ENCODE data around the gene FKBP10.

Gene FKBP10

DNA sequence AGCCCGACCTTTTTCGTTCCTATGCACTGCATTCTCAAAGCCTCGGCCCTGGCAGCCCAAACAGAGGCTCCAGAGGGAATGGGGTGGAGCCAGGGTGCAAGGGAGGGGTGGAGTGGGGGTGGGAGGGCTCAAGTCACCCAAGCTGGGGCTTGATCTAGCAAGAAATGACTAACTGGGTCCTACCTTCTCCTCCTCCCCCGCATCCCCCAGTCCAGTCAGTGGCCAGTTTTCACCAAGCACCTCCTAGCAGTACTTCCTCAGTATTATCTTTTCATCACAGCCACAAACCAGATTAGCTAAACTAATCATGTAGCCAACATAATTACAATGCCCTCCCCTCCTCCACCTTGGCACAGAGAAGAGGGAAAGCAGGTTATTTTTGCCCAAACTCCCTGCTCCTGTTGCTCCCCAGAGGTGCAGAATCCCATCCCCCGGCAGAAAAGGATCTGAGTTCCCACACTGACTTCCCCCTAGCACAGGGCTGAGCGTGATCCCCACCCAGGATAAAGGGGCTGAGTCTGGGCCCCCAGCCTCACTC is 28.5 kb upstream of the FKBP10 start:
- no peak for DNase-seq

- DNase-seq = no peak
Measured at GRCh38 chr17:41785091-41785858, 27.5 kb upstream of the FKBP10 start.

DNA sequence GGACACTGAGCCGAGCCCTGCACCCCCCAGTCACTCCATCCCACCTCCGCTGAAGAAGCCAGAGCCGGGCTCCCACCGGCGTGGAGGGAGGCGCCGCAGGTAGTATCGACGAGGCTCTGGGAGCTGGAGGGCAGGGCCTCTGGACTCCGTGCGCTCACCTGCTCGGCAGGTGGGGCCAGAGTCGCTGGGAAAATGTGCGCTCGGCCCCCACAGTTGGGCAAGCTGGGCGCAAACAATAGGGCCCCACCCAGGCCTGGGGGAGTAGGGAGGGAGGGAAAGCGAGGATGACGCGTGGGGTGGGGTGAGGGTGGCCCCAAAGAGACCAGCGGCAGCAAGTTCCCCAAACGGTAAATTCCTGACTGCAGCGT is 27.0 kb upstream of the FKBP10 start:
- no peak for DNase-seq

DNA sequence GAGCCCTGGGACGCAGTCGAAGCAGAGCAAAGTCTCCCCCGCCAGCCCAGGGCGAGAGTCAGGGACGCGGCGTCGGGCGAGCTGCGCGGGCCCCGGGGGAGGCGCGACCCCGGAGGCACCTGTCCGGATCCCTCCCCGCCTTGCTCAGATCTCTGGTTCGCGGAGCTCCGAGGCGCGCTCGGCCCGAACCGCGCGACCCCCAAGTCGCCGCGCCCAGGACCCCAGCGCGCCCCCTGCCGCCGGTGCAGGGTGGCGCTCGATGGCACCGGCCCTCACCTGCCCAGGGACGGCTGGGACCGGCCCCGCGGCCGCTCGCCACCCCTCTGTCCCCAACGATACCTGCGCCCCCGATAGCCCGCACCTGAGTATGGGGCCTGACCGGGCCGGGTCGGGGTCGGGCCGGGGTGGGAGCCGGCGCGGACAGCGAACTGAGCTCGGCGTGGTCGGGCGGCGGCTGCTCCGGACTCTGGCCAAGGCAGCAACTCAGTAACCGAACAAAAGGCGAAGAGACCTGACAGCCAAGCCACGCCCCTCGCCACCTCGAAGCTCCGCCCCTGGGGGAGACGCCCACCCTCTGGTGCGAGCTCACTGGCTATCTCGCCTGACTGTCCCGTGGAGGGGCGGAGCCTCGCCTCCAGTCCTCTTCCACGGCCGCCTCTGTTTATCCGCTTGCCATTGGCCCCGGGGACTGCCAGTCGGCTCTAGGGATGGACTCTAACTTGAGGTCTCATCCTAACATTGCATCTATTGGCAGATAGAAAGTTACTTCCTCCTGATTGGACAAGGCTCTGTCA is 26.4 kb upstream of the FKBP10 start, which contains the start of gene JUP:
Gene JUP, minus strand, starts transcription at position 485 of the 794 bp plus-strand sequence. CDS start 14,857 bp downstream, outside the sequence.
- DNase-seq = peak; percentile 85 to 93

DNA sequence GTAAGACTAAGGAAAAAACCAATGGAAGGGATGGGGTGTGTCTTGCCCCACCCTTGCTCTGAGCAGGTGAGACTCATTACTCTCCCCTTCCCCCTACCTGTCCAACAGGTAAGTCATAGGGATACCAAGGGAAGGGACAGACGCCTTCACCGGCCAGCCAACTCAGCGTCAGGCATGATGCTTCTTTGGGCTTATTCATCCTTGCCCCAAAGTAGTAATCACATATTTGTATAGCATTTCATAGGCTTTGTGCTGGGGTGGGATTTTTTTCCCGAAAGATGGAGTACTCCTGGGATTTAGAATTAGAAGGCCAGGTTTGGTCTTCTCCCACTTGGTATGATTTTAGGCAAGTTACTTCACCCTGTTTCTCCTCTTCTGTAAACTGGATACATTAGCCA is 25.8 kb upstream of the FKBP10 start:
- DNase-seq = no peak

- DNase-seq = no peak
Measured at GRCh38 chr17:41792845-41793783, 19.7 kb upstream of the FKBP10 start.

GRCh38 chr17:41793784-41794539 is 18.8 kb upstream of the FKBP10 start:
- no peak for DNase-seq

- no peak for DNase-seq
Measured at GRCh38 chr17:41794540-41794975, 18.2 kb upstream of the FKBP10 start.

DNA sequence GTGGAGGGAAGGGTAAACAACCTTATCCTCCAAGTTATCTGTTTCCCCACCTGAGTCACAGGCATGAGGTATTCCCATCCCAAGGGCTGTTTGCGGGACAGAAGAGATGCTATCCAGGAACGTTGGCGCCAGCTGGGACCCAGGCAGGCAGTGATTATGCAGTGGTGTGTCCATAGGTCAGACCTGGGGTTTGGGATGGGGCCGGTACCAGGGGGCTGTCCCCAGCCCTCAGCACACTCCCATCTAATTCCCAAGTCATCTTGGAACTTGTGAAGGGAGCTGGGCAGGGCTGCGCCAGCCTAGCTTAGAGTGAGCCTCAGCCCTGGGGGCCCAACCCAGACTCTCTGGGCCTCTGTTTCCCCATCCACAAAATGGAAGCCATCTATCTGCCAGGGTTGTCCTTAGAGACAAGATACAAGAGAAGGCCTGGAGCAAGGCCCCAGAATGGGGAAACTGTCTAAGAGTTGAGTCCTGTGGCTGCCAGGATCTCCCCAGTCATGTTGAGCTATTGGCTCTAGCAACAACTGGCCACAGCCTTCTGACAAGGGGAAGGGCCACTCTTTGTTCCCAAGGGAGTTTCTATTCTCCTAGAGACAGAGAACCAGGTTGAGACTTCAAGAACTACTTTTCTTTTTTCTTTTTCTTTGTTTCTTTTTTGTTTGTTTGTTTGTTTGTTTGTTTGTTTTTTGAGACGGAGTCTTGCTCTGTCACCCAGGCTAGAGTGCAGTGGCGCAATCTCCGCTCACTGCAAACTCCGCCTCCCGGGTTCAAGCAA is 16.5 kb upstream of the FKBP10 start:
- DNase-seq = no peak

- DNase-seq = no peak
Measured at GRCh38 chr17:41797377-41797776, 15.4 kb upstream of the FKBP10 start.

- no peak for DNase-seq
Measured at GRCh38 chr17:41799366-41799765, 13.4 kb upstream of the FKBP10 start.

- DNase-seq = no peak
Measured at GRCh38 chr17:41800601-41801373, 12.0 kb upstream of the FKBP10 start.

- DNase-seq = peak; percentile 73 to 74
Measured at GRCh38 chr17:41801374-41802271, 11.2 kb upstream of the FKBP10 start.

- DNase-seq = no peak
Measured at GRCh38 chr17:41803049-41804020, 9.5 kb upstream of the FKBP10 start.

GRCh38 chr17:41806685-41807445 is 5.9 kb upstream of the FKBP10 start:
- no peak for DNase-seq

GRCh38 chr17:41810659-41811548 is 1.9 kb upstream of the FKBP10 start:
- no peak for DNase-seq
